Activated naive CD8-positive, alpha-beta T cell treated with anti-CD3 and anti-CD28 coated beads for 36 hours (primary cell): ENCODE results near the gene GJD3. TPM values are rescaled to one million over a fixed set of nuclear protein-coding genes. Genes with fewer than 3 reads are reported as not detected.
A peak's percentile ranks its signal among the peaks of the same experiment; 100 is the strongest.

Source experiments
- DNase-seq: peaks from one replicate; pipeline ENCODE4 v3.0.0; 2021
- H3K27ac Mint-ChIP-seq: one replicate; pipeline ENCODE4 v1.8.0; 2022; ENCODE audit warnings: mild to moderate bottlenecking, moderate library complexity, mixed read lengths
- H3K27me3 Mint-ChIP-seq: one replicate; pipeline ENCODE4 v1.8.0; 2022; ENCODE audit warnings: mild to moderate bottlenecking, mixed read lengths
- H3K36me3 Mint-ChIP-seq: one replicate; pipeline ENCODE4 v1.8.0; 2021; ENCODE audit warnings: mild to moderate bottlenecking, mixed read lengths
- H3K4me1 Mint-ChIP-seq: one replicate; pipeline ENCODE4 v1.8.0; 2021; ENCODE audit warnings: mixed read lengths
- H3K4me3 Mint-ChIP-seq: one replicate; pipeline ENCODE4 v1.8.0; 2022; ENCODE audit warnings: mild to moderate bottlenecking, moderate library complexity, mixed read lengths
- H3K9me3 Mint-ChIP-seq: one replicate; pipeline ENCODE4 v1.8.0; 2022; ENCODE audit warnings: mixed read lengths
- total RNA-seq, 2 experiments: library from RNA; stranded (reverse); gene quantifications; one replicate each; pipeline ENCODE4 v1.2.3, GENCODE V29; 2021

Gene GJD3
- total RNA-seq, 2 experiments from 2014 or later, result not detected

DNA sequence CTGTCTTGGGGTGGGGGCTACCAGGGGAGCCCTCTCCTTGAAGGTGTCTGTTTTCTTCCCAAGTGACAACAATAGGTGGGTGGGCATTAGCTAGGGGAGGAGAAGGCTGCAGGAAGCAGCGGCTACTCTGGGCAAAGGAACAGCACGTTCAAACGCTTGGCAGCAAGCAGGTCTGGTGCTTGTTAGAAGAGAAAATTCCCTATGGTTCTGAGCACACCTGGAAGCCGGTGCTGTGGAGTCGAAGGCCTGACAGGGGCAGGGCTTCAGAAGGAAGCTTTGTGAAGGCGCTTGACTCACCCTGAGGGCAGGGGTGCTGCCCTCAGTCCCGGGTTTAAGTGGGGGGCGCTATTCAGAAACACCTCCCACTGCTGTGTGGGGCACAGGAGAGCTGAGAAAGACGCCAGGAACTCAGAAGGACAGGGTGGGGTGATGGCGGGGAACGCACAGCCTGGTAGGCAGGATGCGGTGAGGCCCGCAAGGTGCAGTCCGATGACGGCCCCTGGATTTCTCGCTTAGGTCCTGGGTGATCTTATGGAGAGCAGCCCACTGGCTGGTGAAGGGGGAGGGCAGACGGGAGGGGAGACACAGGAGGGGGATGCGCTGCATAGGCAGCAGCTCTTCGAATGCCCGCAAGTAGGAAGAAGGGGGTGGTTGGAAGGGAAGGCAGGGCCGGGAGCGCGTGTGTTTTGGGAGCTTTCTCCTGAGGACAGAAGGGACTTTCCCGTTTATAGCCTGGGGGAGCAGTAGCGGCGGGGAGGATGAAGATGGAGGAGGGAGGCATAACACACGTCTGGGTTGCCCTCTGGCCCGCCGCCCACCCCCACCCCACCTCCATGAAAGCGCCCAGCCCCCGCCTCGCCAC lies 3.2 kb downstream of the GJD3 start:
- H3K4me1 Mint-ChIP-seq, result peaks cover 11% of the 10 kb centered on the region
- no peak overlapping the region for H3K27ac Mint-ChIP-seq
- H3K36me3 Mint-ChIP-seq, result no peaks in the 10 kb centered on the region
- H3K9me3 Mint-ChIP-seq, result no peaks in the 10 kb centered on the region
- DNase-seq, result no peak
- no peak overlapping the region for H3K4me3 Mint-ChIP-seq
- H3K27me3 Mint-ChIP-seq, result peaks cover 33% of the 10 kb centered on the region

DNA sequence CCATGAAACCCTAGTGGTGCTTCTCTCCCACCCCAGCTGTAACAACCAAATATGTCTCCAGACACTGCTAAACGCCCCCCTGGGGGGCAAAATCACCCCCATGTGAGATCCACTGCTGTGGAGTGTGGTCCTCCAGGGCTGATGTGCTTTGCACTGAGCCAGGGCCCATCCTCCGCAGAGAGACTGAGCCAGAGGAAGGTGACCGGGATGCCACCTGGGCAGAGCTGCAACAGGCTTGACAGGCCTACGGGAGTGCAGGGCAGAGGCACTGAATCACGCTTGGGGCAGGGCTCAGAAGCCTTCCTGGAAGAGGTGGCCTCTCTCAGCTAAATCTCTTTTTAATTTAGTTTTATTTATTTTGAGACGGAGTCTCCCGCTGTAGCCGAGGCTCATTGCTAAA lies 4.4 kb downstream of the GJD3 start:
- no peak for DNase-seq
- Mint-ChIP-seq H3K27me3 (peaks cover 33% of the 10 kb centered on the region), H3K27ac (no peak overlapping the region), H3K4me3 (no peak overlapping the region), H3K9me3 (no peaks in the 10 kb centered on the region), H3K36me3 (no peaks in the 10 kb centered on the region), H3K4me1 (peaks cover 11% of the 10 kb centered on the region)

DNA sequence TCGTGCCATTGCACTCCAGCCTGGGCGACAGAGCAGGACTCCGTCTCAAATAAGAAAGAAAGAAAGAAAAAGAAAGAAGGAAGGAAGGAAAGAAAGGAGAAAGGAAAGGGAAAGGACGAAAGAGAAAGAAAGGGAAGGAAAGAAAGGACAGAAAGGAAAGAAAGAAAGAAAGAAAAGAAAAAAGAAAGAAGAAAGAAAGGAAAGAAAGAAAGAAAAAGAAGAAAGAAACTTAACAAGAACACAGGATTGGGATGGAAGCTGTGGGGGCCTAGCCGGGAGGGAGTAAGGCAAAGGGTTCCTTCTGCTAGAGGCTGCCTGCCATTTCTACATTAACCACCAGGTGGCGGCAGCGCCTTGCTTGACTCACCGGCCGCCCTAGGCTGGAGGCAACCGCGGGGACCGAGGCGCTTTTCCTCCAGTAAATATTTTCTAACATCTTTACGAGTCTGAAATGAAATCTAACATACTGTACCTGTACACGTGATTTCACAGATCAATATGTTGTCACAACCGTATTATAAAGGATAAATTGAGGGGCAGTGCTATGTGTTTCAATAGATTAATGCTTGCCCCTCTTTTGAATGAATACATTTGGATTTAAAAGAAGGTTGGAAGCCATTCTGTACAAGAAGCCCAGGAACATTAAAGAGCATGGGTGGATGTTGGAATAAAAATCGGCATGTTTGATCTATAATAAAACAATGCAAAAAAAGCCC lies 6.1 kb downstream of the GJD3 start:
- peak; percentile 87 for DNase-seq
- Mint-ChIP-seq H3K9me3 (no peaks in the 10 kb centered on the region), H3K27me3 (peaks cover 26% of the 10 kb centered on the region), H3K36me3 (peaks cover 2% of the 10 kb centered on the region), H3K4me1 (peaks cover 11% of the 10 kb centered on the region), H3K4me3 (no peak overlapping the region), H3K27ac (no peak overlapping the region)

DNA sequence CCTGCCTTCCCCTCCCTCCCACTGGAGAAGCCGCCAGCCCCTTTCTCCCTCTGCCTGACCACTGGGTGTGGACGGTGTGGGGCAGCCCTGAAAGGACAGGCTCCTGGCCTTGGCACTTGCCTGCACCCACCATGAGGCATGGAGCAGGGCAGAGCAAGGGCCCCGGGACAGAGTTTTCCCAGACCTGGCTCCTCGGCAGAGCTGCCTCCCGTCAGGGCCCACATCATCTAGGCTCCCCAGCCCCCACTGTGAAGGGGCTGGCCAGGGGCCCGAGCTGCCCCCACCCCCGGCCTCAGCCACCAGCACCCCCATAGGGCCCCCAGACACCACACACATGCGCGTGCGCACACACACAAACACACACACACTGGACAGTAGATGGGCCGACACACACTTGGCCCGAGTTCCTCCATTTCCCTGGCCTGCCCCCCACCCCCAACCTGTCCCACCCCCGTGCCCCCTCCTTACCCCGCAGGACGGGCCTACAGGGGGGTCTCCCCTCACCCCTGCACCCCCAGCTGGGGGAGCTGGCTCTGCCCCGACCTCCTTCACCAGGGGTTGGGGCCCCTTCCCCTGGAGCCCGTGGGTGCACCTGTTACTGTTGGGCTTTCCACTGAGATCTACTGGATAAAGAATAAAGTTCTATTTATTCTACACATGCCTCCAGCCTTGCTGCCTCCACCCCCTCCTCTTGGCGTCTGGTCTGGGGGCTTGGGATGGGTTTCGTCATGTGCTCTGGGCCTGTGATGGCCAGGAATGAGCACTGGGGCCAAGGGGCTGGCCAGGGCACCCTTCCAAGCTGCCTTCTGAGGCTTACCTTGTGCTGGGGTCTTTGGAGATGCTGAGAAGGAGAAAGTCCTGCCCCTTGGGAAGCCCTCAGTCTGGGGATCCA lies 7.3 kb downstream of the GJD3 start:
- no peak for DNase-seq
- Mint-ChIP-seq H3K4me1 (peaks cover 17% of the 10 kb centered on the region), H3K4me3 (no peak overlapping the region), H3K9me3 (no peaks in the 10 kb centered on the region), H3K27me3 (peaks cover 18% of the 10 kb centered on the region), H3K27ac (no peak overlapping the region), H3K36me3 (peaks cover 5% of the 10 kb centered on the region)

DNA sequence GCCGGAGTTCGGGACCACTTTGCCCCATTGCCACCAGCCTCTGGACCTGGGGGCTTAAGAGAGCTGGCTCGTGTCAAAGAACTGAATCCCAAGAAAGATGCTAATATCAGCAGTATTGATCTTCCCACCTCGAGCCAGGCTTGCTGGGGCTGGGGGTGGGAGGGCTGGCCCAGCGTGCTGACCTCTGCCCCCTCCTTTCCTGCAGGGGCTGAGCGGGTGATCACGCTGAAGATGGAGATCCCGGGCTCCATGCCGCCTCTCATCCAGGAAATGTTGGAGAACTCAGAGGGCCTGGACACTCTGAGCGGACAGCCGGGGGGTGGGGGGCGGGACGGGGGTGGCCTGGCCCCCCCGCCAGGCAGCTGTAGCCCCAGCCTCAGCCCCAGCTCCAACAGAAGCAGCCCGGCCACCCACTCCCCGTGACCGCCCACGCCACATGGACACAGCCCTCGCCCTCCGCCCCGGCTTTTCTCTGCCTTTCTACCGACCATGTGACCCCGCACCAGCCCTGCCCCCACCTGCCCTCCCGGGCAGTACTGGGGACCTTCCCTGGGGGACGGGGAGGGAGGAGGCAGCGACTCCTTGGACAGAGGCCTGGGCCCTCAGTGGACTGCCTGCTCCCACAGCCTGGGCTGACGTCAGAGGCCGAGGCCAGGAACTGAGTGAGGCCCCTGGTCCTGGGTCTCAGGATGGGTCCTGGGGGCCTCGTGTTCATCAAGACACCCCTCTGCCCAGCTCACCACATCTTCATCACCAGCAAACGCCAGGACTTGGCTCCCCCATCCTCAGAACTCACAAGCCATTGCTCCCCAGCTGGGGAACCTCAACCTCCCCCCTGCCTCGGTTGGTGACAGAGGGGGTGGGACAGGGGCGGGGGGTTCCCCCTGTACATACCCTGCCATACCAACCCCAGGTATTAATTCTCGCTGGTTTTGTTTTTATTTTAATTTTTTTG lies 8.5 kb downstream of the GJD3 start:
- peaks cover 9% of the 10 kb centered on the region for H3K27me3 Mint-ChIP-seq
- H3K9me3 Mint-ChIP-seq, result no peaks in the 10 kb centered on the region
- H3K4me1 Mint-ChIP-seq, result peaks cover 18% of the 10 kb centered on the region
- no peak for DNase-seq
- H3K4me3 Mint-ChIP-seq, result no peak overlapping the region
- no peak overlapping the region for H3K27ac Mint-ChIP-seq
- peaks cover 8% of the 10 kb centered on the region for H3K36me3 Mint-ChIP-seq

DNA sequence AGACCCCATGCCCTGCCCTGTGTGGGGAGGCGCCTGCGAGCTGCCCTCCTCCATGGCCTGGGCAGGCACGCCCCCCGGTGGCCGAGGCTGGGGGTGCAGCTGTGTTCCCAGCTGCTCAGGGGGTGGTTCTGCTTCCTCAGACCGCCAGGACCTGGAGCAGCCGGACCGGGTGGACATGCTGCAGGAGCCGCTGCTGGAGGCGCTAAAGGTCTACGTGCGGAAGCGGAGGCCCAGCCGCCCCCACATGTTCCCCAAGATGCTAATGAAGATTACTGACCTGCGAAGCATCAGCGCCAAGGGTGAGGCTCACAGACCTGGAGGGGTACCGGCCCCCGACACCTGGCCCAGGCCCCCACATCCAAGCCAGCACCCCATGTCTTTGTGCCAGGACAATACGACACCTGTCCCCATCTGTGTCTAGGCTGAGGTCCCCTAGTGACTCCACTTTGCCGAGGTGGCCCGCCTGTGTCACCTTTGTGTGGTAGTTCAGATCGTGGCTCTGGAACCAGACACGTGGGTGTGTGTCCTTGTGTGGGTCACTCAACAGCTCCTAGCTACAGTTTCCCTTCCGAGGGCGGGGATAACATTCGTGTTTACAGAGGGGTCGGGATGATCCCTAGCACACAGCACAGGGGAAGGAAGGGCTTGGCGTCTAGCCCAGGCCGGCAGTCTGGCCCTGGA lies 9.3 kb downstream of the GJD3 start:
- Mint-ChIP-seq H3K27ac (no peak overlapping the region), H3K4me3 (no peak overlapping the region), H3K4me1 (peaks cover 18% of the 10 kb centered on the region), H3K9me3 (no peaks in the 10 kb centered on the region), H3K36me3 (peaks cover 8% of the 10 kb centered on the region), H3K27me3 (peaks cover 4% of the 10 kb centered on the region)
- DNase-seq, result peak; percentile 81

DNA sequence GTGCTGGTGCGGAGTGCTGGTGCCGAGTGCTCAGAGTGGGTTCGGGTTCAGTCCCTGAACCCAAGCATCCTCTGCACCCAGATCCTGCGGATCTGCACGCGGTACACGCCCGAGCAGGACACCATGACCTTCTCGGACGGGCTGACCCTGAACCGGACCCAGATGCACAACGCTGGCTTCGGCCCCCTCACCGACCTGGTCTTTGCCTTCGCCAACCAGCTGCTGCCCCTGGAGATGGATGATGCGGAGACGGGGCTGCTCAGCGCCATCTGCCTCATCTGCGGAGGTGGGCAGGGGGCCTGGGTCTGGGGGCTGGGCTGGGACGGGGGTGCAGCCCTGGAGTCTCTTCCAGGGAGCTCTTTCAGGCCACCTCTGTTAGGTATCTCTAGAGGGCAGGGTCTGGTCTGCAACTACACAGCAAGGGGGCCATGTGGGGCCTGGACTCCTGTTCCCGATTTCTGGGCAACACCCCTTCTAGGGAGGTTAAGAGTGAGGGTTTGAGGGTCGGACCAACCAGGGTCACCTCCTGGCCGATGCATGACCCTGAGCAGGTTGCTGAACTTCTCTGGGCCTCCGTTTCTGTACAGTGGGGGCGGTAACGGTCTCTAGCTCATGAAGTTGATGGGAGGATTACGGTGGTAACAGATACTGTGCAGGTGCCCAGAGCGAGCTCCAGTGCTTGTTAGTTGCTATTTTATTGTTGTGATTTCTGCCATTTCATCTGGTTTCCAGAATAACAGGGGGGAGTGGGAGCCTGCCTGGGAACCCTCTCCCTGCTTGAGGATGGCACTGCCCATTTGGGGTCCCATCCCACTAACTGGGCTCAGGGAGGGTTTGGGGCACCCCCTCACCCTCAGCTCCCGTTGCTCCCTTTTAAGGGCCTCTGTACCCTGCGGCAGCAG lies 10.1 kb downstream of the GJD3 start:
- H3K36me3 Mint-ChIP-seq, result peaks cover 9% of the 10 kb centered on the region
- H3K27ac Mint-ChIP-seq, result no peak overlapping the region
- peaks cover 19% of the 10 kb centered on the region for H3K4me1 Mint-ChIP-seq
- H3K9me3 Mint-ChIP-seq, result no peaks in the 10 kb centered on the region
- DNase-seq, result no peak
- H3K27me3 Mint-ChIP-seq, result no peaks in the 10 kb centered on the region
- H3K4me3 Mint-ChIP-seq, result no peak overlapping the region

DNA sequence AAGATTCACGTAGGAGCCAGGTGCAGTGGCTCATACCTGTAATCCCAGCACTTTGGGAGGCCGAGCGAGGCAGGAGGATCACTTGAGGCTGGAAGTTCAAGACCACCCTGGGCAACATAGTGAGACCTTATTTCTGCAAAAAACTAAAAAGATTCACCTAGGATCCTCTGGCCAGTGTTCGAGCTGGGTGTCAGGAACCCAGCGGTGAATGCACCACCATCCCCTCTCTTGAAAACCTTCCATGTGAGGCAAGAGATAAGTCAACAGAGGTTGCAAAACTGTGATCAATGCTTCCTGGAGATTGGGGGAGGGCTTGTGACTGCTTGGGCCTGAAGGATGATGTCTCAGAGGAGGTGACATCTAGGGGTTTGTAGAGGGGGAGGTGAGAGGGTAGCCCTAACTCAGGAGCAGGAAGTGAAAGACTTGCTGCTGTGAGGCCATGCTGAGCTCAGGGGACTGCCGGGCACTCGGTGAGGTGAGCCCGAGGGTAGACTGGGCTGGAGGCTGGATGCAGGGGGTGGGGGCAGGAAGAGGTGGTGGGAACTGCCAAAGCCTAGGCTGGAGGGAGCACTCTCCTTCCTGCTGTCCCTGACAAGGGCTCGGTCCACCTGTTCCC lies 11.7 kb downstream of the GJD3 start:
- Mint-ChIP-seq H3K4me1 (peaks cover 20% of the 10 kb centered on the region), H3K4me3 (no peak overlapping the region), H3K27me3 (no peaks in the 10 kb centered on the region), H3K27ac (peak overlapping the region; percentile 22), H3K9me3 (no peaks in the 10 kb centered on the region), H3K36me3 (peaks cover 11% of the 10 kb centered on the region)
- DNase-seq, result no peak

DNA sequence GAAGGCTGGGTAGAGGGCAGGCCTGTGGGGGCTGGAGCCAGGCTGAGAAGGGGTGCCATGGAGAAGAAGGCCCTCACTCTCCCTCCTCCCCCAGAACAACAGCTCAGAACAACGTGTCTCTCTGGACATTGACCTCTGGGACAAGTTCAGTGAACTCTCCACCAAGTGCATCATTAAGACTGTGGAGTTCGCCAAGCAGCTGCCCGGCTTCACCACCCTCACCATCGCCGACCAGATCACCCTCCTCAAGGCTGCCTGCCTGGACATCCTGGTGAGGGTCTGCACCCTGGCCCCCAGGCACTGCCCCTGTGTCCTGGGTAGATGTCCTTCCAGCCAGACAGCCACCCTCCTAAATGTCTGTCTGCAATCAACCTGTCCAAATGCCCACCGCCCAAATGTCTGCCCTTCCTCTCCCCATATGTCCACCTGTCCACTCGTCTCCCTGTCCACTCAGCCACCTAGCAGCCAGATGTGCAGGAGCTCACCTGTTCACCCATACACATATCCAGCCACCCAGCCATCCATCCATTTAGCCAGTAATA lies 12.2 kb downstream of the GJD3 start:
- Mint-ChIP-seq H3K27ac (no peak overlapping the region), H3K4me3 (no peak overlapping the region), H3K36me3 (peaks cover 11% of the 10 kb centered on the region), H3K4me1 (peaks cover 26% of the 10 kb centered on the region), H3K9me3 (no peaks in the 10 kb centered on the region), H3K27me3 (no peaks in the 10 kb centered on the region)
- DNase-seq, result no peak

DNA sequence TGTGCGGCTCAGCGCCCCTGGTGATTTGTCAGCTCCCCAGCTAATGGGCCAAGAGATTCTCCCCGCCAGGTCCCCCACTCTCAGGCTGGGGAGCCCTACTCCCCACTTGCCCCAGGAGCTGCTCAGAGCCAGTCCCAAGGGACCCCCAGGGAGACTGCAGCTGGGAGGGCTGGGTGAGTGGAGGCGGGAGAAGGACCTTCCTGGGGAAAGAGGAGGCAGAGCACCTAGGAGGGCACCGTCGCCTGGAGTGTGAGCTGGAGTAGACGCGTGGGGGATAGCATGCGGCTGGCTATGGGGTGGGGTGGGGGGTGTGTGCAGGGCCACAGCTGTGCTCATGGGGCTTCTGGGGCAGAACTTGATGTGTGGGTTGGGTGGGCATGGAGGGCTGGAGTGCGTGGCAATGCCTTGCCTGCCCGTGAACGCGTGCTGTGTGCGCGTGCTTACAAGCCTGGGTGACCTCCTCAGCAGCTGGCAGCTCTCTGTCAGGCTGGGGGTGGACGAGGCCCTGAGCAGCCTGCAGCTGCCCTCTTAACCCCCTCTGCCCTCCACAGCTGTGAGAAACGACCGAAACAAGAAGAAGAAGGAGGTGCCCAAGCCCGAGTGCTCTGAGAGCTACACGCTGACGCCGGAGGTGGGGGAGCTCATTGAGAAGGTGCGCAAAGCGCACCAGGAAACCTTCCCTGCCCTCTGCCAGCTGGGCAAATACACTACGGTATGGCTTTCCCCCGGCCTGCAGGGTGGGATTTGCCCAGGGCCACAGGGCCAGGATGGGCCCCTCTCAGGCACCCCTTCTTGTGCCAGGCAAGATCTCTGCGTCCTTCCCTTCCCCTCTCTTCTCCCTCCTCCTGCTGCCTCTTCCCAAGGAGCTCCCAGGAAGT lies 12.9 kb downstream of the GJD3 start:
- H3K36me3 Mint-ChIP-seq, result peaks cover 11% of the 10 kb centered on the region
- H3K4me3 Mint-ChIP-seq, result no peak overlapping the region
- no peak for DNase-seq
- no peaks in the 10 kb centered on the region for H3K27me3 Mint-ChIP-seq
- H3K9me3 Mint-ChIP-seq, result no peaks in the 10 kb centered on the region
- H3K27ac Mint-ChIP-seq, result no peak overlapping the region
- peaks cover 33% of the 10 kb centered on the region for H3K4me1 Mint-ChIP-seq

DNA sequence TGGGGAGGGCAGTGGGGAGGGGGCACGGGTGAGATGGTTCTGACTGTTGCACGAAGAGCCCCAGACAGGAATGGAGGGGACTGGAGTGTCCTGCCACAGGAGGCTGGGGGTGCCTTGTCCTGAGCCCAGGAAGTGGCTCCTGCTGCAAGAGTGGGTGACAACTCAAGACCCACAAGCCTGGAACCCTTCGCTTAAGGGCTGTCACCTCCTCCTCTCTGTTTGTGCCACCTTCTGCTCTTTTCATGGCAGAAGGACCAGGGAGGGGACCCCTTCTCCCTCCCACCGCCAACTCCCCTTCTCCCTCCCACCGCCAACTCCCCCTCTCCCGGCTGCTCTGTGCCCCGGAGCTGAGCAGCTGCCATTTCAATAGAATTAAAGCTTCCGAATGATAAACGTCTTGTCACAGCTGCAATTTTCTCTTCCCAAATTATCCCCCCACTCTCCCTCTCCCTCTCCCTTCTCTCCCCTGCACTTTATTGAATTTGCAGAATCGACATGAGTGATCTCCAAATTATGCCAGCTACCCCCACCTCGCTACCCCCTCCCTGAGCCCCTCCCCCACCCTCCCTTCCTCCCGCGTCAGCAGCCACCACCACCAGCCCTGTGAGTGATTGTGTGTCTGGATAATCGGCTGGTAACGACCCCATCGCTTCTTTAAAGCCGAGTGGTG lies 13.7 kb downstream of the GJD3 start:
- Mint-ChIP-seq H3K4me3 (no peak overlapping the region), H3K27ac (no peak overlapping the region), H3K27me3 (no peaks in the 10 kb centered on the region), H3K9me3 (no peaks in the 10 kb centered on the region), H3K4me1 (peaks cover 40% of the 10 kb centered on the region), H3K36me3 (peaks cover 11% of the 10 kb centered on the region)
- DNase-seq, result no peak
